Neural cell (in vitro differentiated cells): ENCODE measurements around the gene PCSK1. TPM values are rescaled to one million over a fixed set of nuclear protein-coding genes. Genes with fewer than 3 reads are reported as not detected.

Experiments
- H2AFZ ChIP-seq: fragments of 200-600, 300-800 bp; sonication (generic), shearing (Covaris generic); 2 replicates; pipeline ENCODE4 v1.6.0; 2014; ENCODE audit warnings: low read depth, mild to moderate bottlenecking, antibody characterized with exemption, low read length, moderate library complexity
- H3F3A ChIP-seq: fragments of 200-600 bp; shearing (Covaris generic); 2 replicates; pipeline ENCODE4 v1.6.1; 2016; ENCODE audit warnings: mild to moderate bottlenecking, moderate library complexity, mixed read lengths, antibody characterized with exemption, low read length; ENCODE audit not compliant: insufficient read depth, poor library complexity, severe bottlenecking
- H3K27ac ChIP-seq: fragments of 200-600, 300-800 bp; sonication (generic), shearing (Covaris generic); 2 replicates; pipeline ENCODE4 v1.5.1; 2014; ENCODE audit warnings: mild to moderate bottlenecking, low read length, moderate library complexity
- H3K27me3 ChIP-seq: fragments of 300-800, 200-600 bp; sonication (generic), shearing (Covaris generic); 2 replicates; pipeline ENCODE4 v1.6.0; 2014; ENCODE audit warnings: mild to moderate bottlenecking, low read depth, low read length, moderate library complexity; ENCODE audit not compliant: insufficient read depth
- H3K36me3 ChIP-seq: fragments of 300-800, 200-600 bp; sonication (generic), shearing (Covaris generic); 2 replicates; pipeline ENCODE4 v1.5.1; 2014; ENCODE audit warnings: mild to moderate bottlenecking, antibody characterized with exemption, low read length, moderate library complexity; ENCODE audit not compliant: insufficient read depth
- H3K4me2 ChIP-seq: fragments of 300-800, 200-600 bp; sonication (generic), shearing (Covaris generic); 2 replicates; pipeline ENCODE4 v1.6.0; 2014; ENCODE audit warnings: mild to moderate bottlenecking, low read length
- H3K4me3 ChIP-seq: fragments of 300-800, 200-600 bp; sonication (generic), shearing (Covaris generic); 2 replicates; pipeline ENCODE4 v1.5.1; 2014; ENCODE audit warnings: mild to moderate bottlenecking, low read length, moderate library complexity
- H3K79me2 ChIP-seq: fragments of 200-600 bp; shearing (Covaris generic); replicated peaks from 2 replicates; pipeline ENCODE4 v1.6.0; 2014; ENCODE audit warnings: mild to moderate bottlenecking, low read length, moderate library complexity; ENCODE audit not compliant: insufficient read depth
- H3K9ac ChIP-seq: fragments of 300-800, 200-600 bp; sonication (generic), shearing (Covaris generic); 2 replicates; pipeline ENCODE4 v1.6.1; 2016; ENCODE audit warnings: mild to moderate bottlenecking, low read length, mixed read lengths
- H3K9me2 ChIP-seq: fragments of 200-600 bp; shearing (Covaris generic); 2 replicates; pipeline ENCODE4 v1.6.1; 2016; ENCODE audit warnings: mild to moderate bottlenecking, low read length, mixed read lengths; ENCODE audit not compliant: insufficient read depth
- H3K9me3 ChIP-seq: fragments of 200-600, 300-800 bp; sonication (generic), shearing (Covaris generic); 2 replicates; pipeline ENCODE4 v1.6.1; 2016; ENCODE audit warnings: mild to moderate bottlenecking, mixed run types, low read length, moderate library complexity, mixed read lengths
- H4K20me1 ChIP-seq: fragments of 200-600 bp; shearing (Covaris generic); 2 replicates; pipeline ENCODE4 v1.6.1; 2016; ENCODE audit warnings: mild to moderate bottlenecking, mixed run types; ENCODE audit not compliant: insufficient read depth
- EP300 ChIP-seq: fragments of 450-650 bp; conservative IDR thresholded peaks from 2 replicates; pipeline ENCODE4 v1.6.1; 2014; ENCODE audit warnings: antibody characterized with exemption, mild to moderate bottlenecking, moderate library complexity; ENCODE audit not compliant: poor library complexity, severe bottlenecking
- EZH2 ChIP-seq: fragments of 200-600, 300-800 bp; shearing (Covaris generic), sonication (generic); IDR thresholded peaks from 2 replicates; pipeline ENCODE4 v1.6.1; 2014; ENCODE audit warnings: antibody characterized with exemption, low read length, borderline replicate concordance, mild to moderate bottlenecking; ENCODE audit not compliant: insufficient read depth, poor library complexity, severe bottlenecking
- MXI1 ChIP-seq: fragments of 450-650 bp; conservative IDR thresholded peaks from 2 replicates; pipeline ENCODE4 v1.6.1; 2014; ENCODE audit warnings: antibody characterized with exemption, mild to moderate bottlenecking; ENCODE audit not compliant: poor library complexity, severe bottlenecking
- POLR2AphosphoS5 ChIP-seq: IDR thresholded peaks from 2 replicates; pipeline ENCODE4 v1.6.1; 2012
- RAD21 ChIP-seq: fragments of 450-650 bp; conservative IDR thresholded peaks from 2 replicates; pipeline ENCODE4 v1.6.1; 2014; ENCODE audit warnings: antibody characterized with exemption, mild to moderate bottlenecking, moderate library complexity
- SMC3 ChIP-seq: fragments of 450-650 bp; conservative IDR thresholded peaks from 2 replicates; pipeline ENCODE4 v1.6.1; 2014; ENCODE audit warnings: antibody characterized with exemption, mild to moderate bottlenecking, moderate library complexity; ENCODE audit not compliant: poor library complexity
- TAF1 ChIP-seq: IDR thresholded peaks from 2 replicates; pipeline ENCODE4 v1.6.1; 2012; ENCODE audit warnings: low read depth
- polyA plus RNA-seq: library from polyadenylated mRNA; depleted of rRNA; stranded (reverse); fragments of >200 nt; gene quantifications from 2 replicates; pipeline ENCODE4 v1.2.3, GENCODE V29; 2014
- TF ChIP-seq, protein P1 (sequence below): IDR thresholded peaks from 2 replicates; pipeline ENCODE4 v1.6.1; 2012; ENCODE audit warnings: borderline replicate concordance
- TF ChIP-seq, protein P2 (sequence below): fragments of 450-650 bp; IDR thresholded peaks from 2 replicates; pipeline ENCODE4 v1.5.1; 2014; ENCODE audit warnings: antibody characterized with exemption, mild to moderate bottlenecking, moderate library complexity; ENCODE audit not compliant: poor library complexity, severe bottlenecking

PCSK1 gene
- polyA plus RNA-seq, 1 donor from 2014 or later = 27.2 TPM

DNA sequence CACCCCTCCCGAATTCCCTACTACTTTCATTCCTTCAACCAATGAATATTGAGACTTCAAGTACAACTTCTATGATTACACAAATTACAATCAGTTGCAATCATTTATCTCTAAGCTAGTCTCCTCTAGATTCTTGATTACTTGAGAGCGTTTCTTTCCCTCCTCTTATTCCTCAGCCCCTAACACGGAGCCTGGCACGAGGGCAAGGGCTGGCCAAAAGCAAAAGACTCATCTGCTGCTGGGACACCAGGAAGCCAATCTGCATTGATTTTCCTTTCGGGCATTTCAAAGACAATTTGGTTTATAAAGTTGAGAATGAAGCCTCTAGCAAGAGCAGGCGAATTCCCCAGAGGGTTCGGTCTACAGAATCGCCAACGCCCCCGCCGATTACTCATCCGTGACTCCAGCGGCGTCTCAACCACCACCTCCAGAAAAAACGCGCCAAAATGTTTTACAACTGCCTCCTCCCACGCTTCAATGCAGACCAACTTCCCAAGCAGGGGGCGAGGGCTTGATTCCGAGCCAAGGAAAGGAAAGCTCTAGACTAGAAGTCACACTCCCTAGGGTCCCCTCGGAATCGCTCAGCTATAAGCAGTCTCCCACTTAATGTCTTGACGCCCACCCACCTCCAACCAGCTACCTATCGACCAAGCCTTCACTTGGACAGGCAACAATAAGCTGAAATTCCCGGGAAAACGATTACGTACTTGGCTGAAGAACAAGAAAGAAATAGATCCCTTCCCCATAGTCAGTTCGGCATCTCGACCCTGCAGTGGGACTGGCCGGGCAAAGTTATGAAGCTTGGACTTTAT lies 1.5 kb downstream of the PCSK1 start:
- Histone ChIP-seq H3K4me3 (peak overlapping the region; percentile 82), H3K9ac (peak overlapping the region; percentile 72), H3K27ac (peak overlapping the region; percentile 70), H2AFZ (peak overlapping the region; percentile 5), H3K27me3 (peaks cover 46% of the 10 kb centered on the region), H3F3A (no peaks in the 10 kb centered on the region), H3K79me2 (peaks cover 13% of the 10 kb centered on the region), H3K36me3 (no peaks in the 10 kb centered on the region), H3K4me2 (peak overlapping the region; percentile 89), H3K9me2 (no peaks in the 10 kb centered on the region), H4K20me1 (no peaks in the 10 kb centered on the region), H3K9me3 (no peaks in the 10 kb centered on the region)
- no peak for TF ChIP-seq SMC3
- TF ChIP-seq EZH2 = no peak
- TF ChIP-seq, protein P1, sequence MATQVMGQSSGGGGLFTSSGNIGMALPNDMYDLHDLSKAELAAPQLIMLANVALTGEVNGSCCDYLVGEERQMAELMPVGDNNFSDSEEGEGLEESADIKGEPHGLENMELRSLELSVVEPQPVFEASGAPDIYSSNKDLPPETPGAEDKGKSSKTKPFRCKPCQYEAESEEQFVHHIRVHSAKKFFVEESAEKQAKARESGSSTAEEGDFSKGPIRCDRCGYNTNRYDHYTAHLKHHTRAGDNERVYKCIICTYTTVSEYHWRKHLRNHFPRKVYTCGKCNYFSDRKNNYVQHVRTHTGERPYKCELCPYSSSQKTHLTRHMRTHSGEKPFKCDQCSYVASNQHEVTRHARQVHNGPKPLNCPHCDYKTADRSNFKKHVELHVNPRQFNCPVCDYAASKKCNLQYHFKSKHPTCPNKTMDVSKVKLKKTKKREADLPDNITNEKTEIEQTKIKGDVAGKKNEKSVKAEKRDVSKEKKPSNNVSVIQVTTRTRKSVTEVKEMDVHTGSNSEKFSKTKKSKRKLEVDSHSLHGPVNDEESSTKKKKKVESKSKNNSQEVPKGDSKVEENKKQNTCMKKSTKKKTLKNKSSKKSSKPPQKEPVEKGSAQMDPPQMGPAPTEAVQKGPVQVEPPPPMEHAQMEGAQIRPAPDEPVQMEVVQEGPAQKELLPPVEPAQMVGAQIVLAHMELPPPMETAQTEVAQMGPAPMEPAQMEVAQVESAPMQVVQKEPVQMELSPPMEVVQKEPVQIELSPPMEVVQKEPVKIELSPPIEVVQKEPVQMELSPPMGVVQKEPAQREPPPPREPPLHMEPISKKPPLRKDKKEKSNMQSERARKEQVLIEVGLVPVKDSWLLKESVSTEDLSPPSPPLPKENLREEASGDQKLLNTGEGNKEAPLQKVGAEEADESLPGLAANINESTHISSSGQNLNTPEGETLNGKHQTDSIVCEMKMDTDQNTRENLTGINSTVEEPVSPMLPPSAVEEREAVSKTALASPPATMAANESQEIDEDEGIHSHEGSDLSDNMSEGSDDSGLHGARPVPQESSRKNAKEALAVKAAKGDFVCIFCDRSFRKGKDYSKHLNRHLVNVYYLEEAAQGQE = no peak
- no peak for TF ChIP-seq EP300
- TF ChIP-seq, protein P2, sequence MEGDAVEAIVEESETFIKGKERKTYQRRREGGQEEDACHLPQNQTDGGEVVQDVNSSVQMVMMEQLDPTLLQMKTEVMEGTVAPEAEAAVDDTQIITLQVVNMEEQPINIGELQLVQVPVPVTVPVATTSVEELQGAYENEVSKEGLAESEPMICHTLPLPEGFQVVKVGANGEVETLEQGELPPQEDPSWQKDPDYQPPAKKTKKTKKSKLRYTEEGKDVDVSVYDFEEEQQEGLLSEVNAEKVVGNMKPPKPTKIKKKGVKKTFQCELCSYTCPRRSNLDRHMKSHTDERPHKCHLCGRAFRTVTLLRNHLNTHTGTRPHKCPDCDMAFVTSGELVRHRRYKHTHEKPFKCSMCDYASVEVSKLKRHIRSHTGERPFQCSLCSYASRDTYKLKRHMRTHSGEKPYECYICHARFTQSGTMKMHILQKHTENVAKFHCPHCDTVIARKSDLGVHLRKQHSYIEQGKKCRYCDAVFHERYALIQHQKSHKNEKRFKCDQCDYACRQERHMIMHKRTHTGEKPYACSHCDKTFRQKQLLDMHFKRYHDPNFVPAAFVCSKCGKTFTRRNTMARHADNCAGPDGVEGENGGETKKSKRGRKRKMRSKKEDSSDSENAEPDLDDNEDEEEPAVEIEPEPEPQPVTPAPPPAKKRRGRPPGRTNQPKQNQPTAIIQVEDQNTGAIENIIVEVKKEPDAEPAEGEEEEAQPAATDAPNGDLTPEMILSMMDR = peak; percentile 5
- peak; percentile 43 for TF ChIP-seq POLR2AphosphoS5
- no peak for TF ChIP-seq RAD21

DNA sequence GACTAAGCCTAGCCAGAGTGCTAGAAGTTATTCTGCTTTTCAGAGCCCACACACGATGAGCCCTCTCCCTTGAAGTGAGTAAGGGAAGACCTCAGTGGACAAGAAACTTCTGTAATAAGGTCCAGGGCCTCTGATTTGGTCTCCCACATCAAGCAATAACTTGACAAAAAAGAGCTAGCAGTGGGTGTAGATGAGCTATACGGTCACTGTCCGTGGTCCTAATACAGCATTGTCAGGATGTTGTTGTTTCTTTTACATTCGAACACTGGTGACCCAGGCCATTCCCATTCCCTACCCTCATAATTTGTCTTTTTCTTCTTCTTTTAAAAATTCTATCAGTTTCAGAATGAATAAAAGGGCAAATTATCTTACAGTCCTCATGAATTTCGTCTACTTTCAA lies 5.2 kb downstream of the PCSK1 start:
- Histone ChIP-seq H3K4me3 (no peak overlapping the region), H4K20me1 (no peaks in the 10 kb centered on the region), H3K9me2 (no peaks in the 10 kb centered on the region), H2AFZ (no peak overlapping the region), H3K9me3 (no peaks in the 10 kb centered on the region), H3K36me3 (no peaks in the 10 kb centered on the region), H3K4me2 (no peak overlapping the region), H3K27me3 (peaks cover 27% of the 10 kb centered on the region), H3K79me2 (peaks cover 13% of the 10 kb centered on the region), H3K27ac (no peak overlapping the region), H3F3A (no peaks in the 10 kb centered on the region), H3K9ac (no peak overlapping the region)
- TF ChIP-seq MXI1 (no peak), SMC3 (no peak), EP300 (no peak), RAD21 (no peak), POLR2AphosphoS5 (no peak), TAF1 (no peak)
- TF ChIP-seq, protein P1 = no peak
